GM19395 (cell line): ENCODE measurements around the gene CEP290.
A peak's percentile ranks its signal among the peaks of the same experiment; 100 is the strongest.
"Not testable (repeated sequence)": the region's sequence is repeated elsewhere in the genome, so short reads cannot be mapped to it uniquely, and the experiment has no call there.

Source experiments
- ATAC-seq: cut with Tn5 transposase; IDR thresholded peaks from one replicate; pipeline ENCODE4 v1.9.1; 2021; ENCODE audit warnings: mild to moderate bottlenecking, moderate library complexity; ENCODE audit not compliant: unreplicated experiment

Gene CEP290

DNA sequence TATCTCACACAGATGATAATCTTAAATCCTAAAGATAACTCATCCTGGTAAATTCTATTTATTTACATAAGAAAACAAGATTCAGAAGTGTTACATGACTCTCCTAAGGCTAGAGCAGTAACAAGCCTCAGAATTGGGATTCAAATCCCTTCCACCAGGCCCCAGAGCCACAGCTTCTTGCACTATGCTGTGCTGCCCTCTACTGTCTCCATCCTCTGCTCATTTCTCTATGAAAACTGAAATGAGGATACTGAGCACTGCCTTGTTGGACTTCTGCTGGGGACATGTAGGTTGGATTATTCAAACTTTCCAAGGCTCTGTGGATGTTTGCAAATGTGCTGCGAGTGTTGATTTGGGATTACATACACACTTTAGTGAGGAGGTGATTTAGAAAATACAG lies 89.2 kb downstream of the CEP290 start:
- peak; percentile 68 for ATAC-seq

DNA sequence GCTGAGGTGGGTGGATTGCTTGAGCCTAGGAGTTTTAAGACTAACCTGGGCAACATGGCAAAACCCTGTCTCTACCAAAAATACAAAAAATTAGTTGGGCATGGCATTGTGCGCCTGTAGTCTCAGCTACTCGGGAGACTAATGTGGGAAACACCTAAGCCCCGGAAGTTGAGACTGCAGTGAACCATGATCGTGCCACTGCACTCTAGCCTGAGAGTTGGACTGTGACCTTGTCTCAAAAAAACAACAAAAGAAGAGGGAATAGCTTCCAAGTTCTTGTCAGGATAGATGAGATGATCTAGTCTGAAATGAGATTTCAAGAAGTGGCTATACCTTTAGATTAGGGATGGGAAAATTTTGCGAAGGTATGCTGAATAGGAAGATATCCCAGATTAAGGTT lies 97.9 kb downstream of the CEP290 start:
- ATAC-seq = no peak

DNA sequence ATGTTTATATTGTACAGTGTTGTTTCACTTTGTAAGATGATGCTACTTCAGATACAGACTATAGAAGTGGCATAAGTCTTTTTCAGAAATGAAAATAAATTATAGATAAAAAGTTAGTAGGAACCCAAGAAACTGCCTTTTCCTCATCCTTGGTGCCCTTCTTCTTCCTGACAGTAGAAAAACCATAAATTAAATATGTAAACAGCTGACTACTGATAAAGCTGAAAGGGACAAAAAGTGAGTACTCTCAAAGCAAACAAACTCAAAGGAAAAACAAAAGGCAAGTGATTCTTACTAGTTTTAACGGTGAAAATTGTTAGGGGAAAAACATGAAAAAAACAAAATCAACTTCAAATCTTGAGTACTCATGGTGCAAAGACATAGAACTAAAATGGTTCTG lies 104.1 kb downstream of the CEP290 start:
- no peak for ATAC-seq

DNA sequence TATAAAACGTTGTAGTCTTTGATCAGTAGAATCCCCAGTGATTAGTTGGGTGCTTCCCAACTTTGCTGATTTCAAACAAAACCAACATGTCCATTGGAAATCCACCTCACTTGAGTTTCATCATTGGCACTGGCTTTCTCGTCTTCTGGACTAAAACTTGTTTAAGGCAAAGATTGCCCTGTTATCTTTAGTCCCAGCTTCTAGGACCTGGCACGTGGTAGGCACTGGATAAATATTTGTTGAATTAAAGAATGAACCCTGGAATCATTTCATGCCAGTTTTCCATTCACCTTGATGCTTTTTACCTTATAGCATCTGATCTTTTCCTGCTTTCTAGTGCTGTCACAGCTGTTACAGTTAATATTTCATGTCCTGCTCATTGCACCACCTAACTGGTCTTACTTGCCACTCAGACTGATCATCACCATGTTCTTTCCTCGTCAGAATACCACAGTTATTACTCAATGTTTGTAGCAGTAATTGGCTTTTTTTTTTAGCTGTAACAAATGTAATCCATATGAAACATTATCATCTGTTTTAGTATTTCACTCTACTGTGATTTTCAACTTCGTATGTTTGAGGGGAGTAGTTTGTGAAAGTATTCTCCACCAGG lies 105.4 kb downstream of the CEP290 start:
- no peak for ATAC-seq

DNA sequence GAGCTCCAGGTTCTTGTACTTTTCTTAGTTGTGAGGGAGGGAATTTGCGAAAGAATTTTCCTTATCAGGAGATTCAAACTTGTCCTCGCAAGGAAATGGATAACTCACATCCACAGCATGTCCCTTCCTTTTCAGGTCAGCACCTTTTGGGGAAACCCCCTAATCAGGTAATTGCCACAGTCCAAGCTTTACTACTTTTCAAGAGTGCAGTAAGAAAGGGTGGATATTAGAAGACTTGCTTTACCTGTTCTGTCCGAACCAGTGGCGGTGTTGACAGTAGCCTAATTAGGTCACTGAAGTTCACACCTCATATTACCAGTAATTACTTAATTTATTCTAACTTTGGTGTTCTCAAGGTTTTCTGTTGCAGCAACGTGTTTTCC lies 106.0 kb downstream of the CEP290 start:
- peak; percentile 29 for ATAC-seq

DNA sequence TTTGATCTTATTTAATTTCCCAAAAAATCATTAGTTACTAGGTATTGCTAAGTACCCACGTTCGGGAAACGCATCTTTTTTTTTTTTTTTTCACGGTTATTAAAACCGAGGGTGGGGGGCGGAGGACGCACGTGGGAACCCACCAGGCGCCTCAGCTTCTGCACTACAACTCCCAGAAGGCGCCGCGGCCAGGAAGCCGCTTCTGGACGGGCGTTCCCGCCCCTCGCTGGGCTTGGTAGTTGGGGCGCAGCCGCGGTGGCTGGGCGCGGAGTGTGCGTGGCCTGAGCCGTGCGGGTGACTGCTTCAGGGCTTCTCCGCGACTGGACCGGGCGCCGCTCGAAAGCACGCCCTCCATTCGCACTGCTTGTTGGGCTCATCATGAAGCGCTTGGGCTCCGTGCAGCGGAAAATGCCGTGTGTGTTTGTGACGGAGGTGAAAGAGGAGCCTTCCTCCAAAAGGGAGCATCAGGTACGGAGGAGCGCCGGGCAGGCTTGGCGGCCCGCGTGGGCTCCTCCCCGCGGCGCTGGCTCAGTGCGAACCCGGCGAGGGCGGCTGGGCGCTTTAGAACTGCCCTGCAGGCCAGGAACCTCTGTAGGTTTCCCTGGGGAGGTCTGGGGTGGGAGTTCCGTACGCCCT lies 106.5 kb downstream of the CEP290 start:
- peak; percentile 98 for ATAC-seq

DNA sequence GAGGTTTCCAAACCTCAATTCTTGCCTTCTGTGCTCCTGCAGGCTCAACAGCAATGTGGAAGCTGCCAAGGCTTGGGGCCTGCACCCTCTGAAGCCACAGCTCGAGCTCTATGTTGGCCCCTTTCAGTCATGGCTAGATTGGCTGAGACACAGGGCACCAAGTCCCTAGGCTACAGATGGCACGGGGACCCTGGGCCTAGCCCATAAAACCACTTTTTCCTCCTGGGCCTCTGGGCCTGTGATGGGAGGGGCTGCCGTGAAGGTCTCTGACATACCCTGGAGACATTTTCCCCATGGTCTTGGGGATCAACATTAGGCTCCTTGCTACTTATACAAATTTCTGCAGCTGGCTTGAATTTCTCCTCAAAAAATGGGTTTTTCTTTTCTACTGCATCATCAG lies 110.7 kb downstream of the CEP290 start:
- ATAC-seq = not testable (repeated sequence)

DNA sequence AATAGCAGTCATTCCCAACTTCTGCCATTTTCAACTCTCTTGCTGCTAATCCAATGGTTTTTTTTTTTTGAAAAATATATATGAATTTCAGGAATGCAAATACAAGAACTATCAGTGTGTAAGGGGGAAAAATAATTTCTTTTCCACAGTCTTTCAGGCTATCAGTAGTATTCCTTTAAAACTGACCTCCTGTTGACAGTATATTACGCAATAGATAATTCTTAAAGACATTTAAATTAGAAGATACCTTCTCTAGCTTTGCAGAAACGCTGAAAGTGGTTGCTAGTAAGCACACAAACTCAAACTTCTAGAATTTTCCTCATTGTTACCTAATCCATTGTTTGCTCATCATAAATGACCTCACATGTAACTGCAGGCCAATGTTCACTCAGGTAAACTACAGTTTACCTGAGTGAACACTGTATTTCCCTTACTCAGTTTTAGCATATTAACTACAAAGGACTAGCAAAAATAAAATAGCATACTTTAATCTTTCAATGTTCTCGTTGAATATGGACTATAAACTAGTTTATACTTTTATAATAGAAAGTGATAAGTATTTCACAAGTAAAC lies 112.7 kb downstream of the CEP290 start, which contains the start of gene C12orf50:
Gene C12orf50, minus strand, starts transcription at position 309 of the 573 bp plus-strand sequence. CDS start 2,439 bp downstream, outside the sequence.
- no peak for ATAC-seq

DNA sequence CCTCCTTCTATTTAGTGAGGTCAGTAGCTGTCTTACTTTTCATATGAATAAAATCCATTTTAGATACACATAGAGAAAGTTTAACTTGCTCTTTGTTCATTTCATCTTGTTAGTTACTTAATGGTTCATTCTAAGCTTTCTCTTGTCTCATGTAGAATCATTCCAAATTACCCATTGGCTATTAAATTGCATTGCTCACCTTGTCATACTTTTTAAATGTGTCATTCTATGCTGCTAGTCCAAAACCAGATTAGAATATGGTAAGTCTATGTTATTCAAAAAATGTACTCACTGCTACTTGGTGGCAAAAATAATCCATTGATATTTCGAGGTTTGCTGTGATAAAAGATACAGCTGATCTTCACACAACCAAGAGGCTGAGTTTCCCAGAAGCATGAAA lies 115.7 kb downstream of the CEP290 start:
- ATAC-seq = no peak

DNA sequence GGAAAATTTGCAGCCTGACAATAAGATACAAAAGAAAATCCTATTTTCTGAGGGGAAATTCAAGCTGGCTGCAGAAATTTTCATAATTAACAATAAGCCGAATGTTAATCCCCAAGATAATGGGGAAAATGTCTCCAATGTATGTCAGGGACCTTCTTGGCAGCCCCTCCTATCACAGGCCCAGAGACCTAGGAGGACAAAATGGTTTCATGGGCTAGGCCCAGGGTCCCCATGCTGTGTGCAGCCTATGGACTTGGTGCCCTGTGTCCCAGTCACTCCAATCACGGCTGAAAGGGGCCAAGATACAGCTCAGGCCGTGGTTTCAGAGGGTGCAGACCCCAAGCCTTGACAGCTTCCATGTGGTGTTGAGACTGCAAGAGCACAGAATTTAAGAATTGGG lies 123.9 kb downstream of the CEP290 start:
- no peak for ATAC-seq

DNA sequence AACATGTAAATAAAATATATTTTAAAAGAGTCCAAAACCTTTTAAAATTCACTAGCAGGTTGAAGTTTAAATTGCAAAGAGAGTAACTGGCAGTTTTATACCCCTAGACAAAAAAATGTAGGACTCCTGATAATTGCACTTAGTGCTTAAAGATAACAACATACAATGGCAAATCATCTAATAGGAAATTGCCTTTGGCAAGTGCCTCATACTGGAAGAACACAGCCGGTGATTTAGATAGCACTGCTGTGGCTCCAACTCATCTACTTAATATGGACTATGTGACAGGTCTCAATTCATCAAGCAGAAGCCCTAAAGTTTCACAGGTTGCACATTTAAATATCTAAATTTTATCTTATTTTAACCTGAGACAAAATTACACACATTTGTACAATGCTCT lies 126.1 kb downstream of the CEP290 start:
- ATAC-seq = no peak

DNA sequence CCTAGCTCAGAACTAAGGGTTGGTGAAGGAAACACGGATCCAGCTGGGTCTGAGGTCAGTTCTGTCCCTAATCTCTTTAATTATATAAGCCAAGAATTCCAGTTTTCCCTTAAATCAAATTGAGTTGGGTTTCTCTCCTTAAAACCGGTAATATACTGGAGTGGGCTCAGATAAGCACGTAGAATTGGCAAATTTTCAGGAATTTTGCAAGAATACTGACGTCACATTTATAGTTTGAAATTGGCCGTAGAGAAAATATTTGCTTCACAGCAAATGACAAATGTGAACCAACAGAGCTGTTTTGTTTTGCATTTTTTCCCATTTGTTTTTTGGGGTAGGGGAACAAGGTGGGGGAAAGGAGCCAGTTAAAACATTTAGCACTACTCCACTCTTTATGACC lies 130.1 kb downstream of the CEP290 start:
- no peak for ATAC-seq

DNA sequence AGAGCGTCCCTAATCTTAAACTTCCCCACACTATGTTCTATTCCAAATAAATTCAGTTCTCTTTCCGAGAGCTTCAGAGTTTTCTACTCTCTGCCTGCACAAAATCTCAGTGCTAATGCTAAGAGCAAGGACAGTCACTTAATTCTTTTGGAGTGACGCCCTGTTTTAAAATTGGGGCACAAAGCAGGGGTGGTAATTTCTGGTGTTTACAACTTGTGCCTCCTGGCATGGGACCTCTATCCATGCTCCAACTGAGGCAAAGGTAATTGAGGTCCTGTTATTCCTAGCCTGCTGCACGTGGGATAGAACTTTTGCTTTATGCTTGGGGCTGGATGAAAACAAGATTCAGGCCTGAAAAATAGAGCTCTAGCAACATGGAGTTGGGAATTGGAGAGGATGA lies 135.5 kb downstream of the CEP290 start:
- no peak for ATAC-seq

DNA sequence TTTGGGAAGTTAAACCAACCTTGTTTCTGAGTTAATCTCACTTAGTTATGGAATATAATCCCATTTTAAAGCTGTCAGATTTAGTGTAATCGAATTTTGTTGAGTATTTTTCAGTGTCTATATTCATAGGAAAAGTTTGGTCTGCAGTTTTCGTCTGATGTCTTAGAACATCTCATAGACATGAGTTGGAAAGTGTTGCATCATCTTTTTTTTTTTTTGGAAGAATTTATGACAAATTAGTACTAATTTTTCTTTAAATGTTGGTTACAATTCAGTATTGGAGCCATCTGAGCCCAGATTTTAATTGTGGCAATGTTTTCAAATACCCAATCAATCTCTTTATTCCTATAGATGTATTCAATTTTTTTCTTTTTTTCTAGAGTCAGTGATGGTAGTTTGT lies 140.6 kb downstream of the CEP290 start:
- no peak for ATAC-seq
